ENCODE data around the gene STX1B. TPM values are rescaled to one million over a fixed set of nuclear protein-coding genes. Genes with fewer than 3 reads are reported as not detected.

Gene STX1B
- total and polyA plus RNA-seq, 8 donors: 0.24 to 0.85 (median 0.53) TPM

GRCh38 chr16:30992931-30993816, 17.3 kb downstream of the STX1B start:
- intact Hi-C loops (cut with DNase I): no loop called here
- no peak for TF ChIP-seq CTCF (IDR thresholded peaks at IDR 0.05)

GRCh38 chr16:30992276-30992780, 18.1 kb downstream of the STX1B start:
- Histone ChIP-seq H3K36me3 (peaks cover 0 to 8% of the 10 kb centered on the region in 2 donors), H3K9me3 (no peaks in the 10 kb centered on the region), H3K4me1 (peaks cover 5 to 15% of the 10 kb centered on the region in 2 donors), H3K27ac (no peak overlapping the region), H3K4me3 (no peak overlapping the region), H3K27me3 (peaks cover 0 to 24% of the 10 kb centered on the region in 2 donors)
- intact Hi-C loops (cut with DNase I): no loop called here
- DNase-seq: no peak
- TF ChIP-seq CTCF (IDR thresholded peaks at IDR 0.05): no peak
- ATAC-seq: no peak

More at GRCh38 chr16:30992931-30993816, 17.3 kb downstream of the STX1B start:
- peaks cover 7 to 24% of the 10 kb centered on the region in 2 donors for H3K4me1 ChIP-seq
- no peak overlapping the region for H3K4me3 ChIP-seq
- H3K36me3 ChIP-seq: peaks cover 0 to under 1% of the 10 kb centered on the region in 2 donors
- no peak for ATAC-seq
- DNase-seq: no peak
- H3K27ac ChIP-seq: no peak overlapping the region
- H3K27me3 ChIP-seq: peaks cover 0 to 28% of the 10 kb centered on the region in 2 donors
- H3K9me3 ChIP-seq: no peaks in the 10 kb centered on the region

- Histone ChIP-seq H3K9me3 (no peaks in the 10 kb centered on the region), H3K4me3 (no peak overlapping the region), H3K27ac (no peak overlapping the region), H3K4me1 (peaks cover 0 to 7% of the 10 kb centered on the region in 2 donors), H3K27me3 (peaks cover 0 to 11% of the 10 kb centered on the region in 2 donors), H3K36me3 (peaks cover 0 to 18% of the 10 kb centered on the region in 2 donors)
- no peak for ATAC-seq
- DNase-seq: no peak
- TF ChIP-seq CTCF (IDR thresholded peaks at IDR 0.05): no peak
- intact Hi-C loops (cut with DNase I): no loop called here
These were observed 19.4 kb downstream of the STX1B start for GRCh38 chr16:30991052-30991451.

GRCh38 chr16:30990105-30990504, 20.3 kb downstream of the STX1B start:
- intact Hi-C loops (cut with DNase I): no loop called here
- Histone ChIP-seq H3K27me3 (peaks cover 0 to 9% of the 10 kb centered on the region in 2 donors), H3K9me3 (no peaks in the 10 kb centered on the region), H3K4me3 (no peak overlapping the region), H3K4me1 (peaks cover 5 to 14% of the 10 kb centered on the region in 2 donors), H3K27ac (no peak overlapping the region), H3K36me3 (peaks cover 0 to 18% of the 10 kb centered on the region in 2 donors)
- no peak for ATAC-seq
- no peak for TF ChIP-seq CTCF (IDR thresholded peaks at IDR 0.05)
- DNase-seq: no peak

- Histone ChIP-seq H3K36me3 (peaks cover 0 to 21% of the 10 kb centered on the region in 2 donors), H3K9me3 (no peaks in the 10 kb centered on the region), H3K4me1 (peaks cover 5 to 17% of the 10 kb centered on the region in 2 donors), H3K27me3 (peaks cover 0 to 9% of the 10 kb centered on the region in 2 donors), H3K27ac (no peak overlapping the region), H3K4me3 (no peak overlapping the region)
- TF ChIP-seq CTCF (IDR thresholded peaks at IDR 0.05): no peak
- intact Hi-C loops (cut with DNase I): loop anchor here in 1 of 2 donors (10.0 kb wide), 2 partner anchors 445 to 875 kb away; no protein-coding TSS in a partner anchor
- ATAC-seq: no peak
- DNase-seq: no peak
These were observed 20.9 kb downstream of the STX1B start for GRCh38 chr16:30989469-30990047.

Measured in left lung (tissue), 10 donors.